GM19238 (cell line): Measurements from ENCODE around the gene TAF4B.
"Not testable (repeated sequence)": the region's sequence is repeated elsewhere in the genome, so short reads cannot be mapped to it uniquely, and the experiment has no call there.

Source experiments
- DNase-seq: peaks from one replicate; pipeline ENCODE4 v3.0.0; 2011; ENCODE audit warnings: low spot score; ENCODE audit not compliant: insufficient read length

The TAF4B gene

DNA sequence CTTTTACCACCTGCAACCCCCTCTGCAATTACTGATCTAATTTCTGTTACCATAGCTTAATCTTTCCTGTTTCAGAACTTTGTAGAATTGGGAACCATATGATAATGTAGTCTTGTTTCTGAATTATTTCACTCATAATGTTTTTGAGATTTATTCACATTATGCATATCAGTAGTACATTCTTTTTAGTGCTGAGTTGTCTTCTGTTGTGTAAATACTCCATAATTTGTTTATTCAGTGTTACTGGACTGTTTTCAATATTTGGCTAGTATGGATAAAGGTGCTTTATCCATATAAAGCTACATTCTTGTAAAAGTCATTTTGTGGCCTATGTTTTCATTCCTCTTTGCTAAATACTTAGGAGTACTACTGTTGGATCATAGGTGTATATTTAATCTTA lies 152.5 kb downstream of the TAF4B start:
- no peak for DNase-seq

DNA sequence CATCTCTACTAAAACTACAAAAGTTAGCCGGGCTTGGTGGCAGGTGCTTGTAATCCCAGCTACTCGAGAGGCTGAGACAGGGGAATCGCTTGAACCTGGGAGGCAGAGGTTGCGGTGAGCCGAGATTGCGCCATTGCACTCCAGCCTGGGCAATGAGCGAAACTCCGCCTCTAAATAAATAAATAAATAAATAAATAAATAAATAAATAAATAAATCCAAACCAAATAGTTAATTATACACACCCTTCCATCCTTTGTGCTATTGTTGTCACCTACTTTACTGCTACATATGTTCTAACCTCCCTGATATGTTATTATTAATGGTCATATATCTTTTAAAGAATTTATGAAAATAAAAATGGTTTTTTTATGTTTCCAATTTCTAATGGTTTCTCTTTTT lies 155.3 kb downstream of the TAF4B start:
- DNase-seq = not testable (repeated sequence)

DNA sequence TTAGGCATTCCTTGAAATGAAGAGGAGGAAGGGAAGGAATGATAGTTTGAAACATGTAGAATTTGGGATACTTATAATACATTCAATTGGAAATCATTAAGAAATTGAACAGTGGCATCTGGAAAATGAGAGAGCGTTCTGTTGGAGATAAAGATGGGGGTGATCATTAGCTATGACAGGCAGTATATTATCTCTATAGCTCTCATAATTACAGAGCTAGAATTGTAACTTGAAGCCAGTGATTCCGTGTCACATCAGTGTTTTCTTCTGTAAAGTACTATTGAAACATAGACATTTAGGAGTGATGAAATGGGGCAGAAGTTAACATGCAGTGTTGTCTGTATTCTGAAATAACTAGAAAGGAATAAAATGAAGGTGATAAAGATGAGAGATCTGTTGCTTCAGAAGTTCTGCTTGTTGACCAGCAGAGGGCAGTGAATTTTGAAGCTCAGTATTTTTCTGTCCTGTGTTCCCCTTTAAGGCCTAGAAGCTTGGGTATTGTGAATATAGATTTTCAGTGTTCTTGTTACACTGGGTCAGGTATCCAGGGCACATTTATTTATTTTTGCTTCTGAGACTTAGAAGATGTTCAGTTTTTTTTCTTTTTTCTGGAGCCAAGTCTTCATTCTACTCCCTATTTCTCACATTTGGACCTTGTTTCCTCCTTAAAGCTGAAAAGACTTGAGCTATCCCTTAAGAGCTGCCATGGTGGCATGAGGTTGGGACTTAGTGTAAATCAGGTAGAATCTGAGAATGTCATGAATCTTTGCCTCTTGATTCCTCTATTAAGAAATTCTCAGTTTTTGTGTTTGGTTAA lies 157.4 kb downstream of the TAF4B start:
- no peak for DNase-seq

DNA sequence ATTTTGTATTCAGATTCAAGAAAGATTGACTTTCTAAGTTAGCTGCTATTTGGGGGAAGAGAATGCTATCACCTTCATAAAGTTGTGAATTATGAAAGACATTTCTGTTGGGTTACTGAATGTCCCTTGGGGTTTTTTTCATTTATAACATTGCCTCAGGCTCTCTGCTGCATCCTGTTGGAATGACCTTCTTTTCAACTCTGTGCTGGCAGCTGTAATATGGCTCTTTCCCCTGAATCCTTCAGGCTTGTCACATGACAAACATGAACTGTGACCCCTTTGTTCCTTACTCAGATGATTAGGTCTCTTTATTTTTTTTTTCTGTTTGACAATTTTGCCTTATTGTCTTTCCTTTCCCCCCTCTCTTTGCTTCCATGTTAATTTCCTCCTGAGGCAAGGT lies 159.8 kb downstream of the TAF4B start:
- no peak for DNase-seq

DNA sequence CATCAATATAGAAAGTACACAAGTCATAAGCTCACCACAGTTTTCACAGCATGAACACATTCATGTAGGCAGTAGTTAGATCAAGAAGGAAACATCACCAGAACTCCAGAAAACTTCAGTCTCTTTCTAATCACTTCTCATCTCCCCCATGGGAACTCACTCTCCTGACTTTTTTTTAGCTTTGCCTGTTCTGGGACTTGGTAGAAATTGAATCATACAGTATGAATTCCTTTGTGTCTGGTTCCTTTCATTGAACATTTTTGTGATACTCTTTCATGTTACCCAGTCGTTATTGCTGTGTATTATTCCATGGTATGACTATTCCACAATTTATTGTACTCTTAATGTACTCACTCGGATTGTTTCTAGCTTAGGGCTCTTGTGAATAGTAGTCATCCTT lies 160.2 kb downstream of the TAF4B start:
- DNase-seq = no peak

DNA sequence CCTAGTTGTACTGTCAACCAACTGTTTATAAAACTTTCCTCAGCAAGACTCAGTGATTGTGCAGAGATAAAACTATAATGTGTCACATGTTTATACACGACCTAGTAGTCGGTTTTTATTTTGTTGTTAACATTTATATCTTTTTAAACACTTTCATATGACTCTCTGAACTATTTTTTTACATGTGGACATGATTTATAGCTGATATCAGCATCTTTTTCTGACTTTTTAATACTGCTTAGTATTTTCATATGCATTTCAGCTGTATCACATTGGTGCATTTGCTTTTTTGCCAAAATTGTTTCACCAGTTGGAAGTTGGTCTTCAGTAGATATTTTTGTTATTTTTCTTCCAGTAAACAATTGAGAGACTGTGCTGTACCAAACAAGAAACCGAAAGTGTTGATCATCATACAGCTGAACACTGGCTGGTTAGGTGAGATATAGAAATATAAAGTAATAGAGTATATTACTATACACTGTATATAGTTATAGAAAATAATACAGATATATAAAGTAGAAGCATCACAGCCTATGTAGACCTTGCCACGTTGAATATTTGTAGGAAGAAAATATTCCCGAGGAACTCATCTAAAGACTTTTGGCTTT lies 167.9 kb downstream of the TAF4B start:
- no peak for DNase-seq

DNA sequence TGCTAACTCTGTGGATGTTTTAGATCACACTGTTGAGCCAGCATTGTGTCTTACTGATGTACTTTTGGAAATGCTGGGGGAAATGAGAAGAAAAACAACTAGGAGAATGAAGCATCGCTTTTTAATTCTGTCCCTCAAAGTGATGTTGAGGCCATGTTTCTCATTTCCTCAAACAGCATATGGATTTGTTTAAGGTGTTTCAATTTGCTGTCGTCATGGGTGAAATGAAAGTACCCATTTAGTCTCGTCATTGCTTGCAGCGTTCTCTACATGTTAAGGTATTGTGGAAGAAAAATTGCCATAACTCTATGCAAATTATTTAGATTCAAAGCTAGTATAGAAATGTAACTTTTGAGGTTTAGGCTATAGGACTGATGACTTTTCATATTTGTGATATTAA lies 170.8 kb downstream of the TAF4B start:
- no peak for DNase-seq

DNA sequence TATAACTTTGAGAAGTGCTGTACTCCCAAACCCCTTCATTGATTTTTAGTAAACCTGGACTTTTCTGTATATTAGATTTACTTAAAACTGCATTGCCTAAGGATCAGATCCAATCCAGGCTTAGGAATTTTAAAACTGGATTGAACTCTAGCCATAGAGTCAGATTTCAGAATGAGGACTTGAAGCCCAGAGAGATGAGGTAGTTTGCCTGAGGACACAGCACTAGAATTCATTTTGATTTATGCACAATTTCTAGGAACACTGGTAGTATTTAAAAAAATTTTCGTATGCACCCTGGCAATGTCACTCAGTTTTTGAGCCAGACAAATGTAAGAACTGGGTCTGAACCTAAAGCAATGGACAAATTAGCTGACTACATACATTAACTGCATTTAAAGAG lies 177.2 kb downstream of the TAF4B start:
- DNase-seq = no peak

DNA sequence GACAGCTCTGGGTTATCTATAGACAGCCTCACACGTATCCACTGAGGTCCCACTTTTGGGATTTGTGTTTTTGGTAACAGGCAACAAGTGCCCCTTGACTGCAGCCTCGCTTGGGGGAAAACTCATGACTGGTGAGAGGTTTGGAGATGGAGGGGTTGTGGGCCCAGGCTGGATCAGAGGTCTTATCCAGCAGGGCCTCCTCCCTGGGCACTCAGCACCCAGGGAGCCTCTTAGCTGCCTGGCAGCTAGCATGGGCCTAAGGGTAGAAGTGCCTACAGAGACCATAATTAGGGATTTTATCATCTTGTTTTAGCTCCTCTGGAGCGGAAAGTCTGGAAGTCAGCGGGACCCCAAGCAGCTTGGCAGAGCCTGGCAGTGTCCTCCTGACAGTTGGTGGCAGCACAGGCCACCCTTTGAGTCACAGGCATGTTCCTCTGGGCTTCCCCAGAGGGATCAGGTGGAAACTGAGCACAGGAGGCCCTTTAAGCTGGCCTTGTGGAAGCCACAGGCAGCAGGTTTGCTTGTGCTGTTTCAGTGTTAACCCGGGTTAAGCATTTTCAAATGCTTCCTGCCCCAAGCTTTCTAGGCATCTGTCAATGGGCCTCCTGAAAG lies 179.1 kb downstream of the TAF4B start:
- DNase-seq = peak; percentile 35

DNA sequence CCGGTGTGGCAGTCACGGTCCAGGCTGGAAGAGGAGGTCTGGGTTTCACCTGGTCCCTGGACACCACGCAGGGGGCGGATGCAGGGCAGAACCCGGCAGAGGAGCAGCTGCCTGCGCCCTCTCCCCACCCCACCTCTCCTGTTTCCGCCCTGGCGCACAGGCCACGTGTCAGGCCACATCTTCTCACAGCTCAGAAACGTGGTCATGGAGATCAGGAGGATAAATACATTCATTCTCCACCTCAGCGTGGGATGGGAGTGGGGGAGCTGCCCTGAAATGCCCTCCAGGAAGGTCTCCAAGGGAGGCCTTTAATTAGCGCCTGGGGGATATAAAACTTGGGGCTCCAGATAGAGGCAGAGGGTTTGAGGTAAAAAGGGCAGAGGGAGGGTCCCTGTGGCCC lies 180.1 kb downstream of the TAF4B start:
- no peak for DNase-seq

DNA sequence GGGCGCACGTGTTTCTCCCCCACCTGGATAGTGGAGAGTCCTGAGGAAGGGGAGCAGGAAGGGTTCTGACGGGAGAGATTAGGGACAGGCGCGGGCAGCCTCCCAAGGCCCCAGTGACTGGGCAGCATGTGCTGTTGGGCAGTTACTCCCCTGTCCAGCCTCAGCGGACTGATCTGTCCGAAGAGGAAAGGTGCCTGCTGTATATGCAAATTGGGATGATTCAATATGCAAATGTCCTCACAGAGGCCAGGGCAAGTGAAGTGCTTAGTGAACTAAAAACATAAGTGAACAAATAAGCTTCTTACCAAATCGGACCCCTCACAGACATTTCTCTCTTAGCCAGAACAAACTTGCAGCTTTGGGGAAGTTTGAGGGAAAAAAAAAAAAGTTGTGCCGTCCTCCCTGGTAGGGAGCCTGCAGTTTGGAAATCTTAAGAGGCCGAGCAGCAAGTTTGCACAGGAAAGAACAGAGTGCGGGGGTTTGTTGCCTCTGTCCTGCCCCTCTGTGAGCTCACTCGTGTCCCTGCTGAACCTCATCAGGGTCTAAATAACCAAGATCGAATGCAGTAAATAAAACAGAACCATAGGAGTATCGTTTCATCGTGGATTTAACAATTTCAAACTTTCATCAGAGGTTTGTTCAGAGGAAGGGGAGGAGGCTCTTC lies 180.7 kb downstream of the TAF4B start:
- no peak for DNase-seq

DNA sequence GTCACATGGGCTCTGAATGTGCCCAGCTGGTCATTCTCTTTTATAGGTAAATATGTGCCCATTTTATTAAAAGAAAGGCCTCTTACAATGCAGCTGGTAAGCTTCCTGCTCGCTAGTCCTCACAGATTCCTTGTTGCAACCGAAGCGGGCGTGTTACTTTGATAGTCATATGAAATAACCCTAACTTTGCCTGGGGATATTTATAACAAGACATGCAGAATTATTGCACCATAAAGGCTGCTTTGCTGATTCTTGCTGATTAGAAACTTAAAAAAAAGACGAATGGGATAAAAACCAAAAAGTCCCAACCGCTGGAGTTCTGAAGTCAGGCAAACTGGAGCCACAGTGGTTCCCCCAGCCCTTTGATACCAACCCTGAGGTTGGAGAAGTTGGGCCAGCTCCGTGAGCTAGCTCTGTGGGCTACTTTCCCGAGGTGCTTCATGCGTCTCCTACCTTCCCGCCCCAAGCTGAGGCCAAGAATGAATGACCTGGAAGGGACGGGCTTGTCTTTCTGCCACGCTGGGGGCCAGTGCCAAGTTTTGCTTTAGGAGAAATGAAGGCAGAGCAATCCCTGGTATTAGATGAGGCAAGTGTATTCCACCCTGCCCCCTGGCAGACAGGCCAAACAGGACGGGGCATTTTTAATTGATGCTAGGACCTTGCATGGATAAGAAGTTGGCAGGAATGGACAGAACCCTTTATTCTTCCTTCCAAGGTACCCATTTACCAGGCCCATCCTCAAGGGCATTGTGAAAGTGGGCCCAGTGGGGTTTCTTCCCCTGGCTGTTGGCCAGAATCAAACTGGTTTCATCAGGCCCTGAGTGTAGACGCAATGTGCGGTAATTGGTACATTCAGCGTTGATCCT lies 181.7 kb downstream of the TAF4B start:
- DNase-seq = no peak

DNA sequence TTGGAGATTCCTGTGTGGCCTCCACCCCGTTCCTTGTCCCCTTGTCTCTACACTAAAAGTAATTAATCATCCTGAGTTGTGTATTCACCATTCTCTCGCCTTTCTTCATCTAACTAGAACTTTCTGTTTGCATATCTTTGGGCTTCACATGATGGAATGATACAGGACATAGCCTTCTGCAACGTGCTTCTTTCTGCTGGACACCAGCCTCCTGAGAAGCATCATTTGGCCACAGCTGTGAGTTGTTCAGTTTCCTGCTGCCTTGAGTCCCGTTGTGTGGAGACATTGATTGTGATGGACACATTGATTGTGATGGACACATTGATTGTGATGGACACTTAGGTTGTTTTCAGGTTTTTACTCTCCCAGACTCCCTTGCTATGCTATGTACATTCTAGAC lies 182.8 kb downstream of the TAF4B start:
- DNase-seq = no peak

DNA sequence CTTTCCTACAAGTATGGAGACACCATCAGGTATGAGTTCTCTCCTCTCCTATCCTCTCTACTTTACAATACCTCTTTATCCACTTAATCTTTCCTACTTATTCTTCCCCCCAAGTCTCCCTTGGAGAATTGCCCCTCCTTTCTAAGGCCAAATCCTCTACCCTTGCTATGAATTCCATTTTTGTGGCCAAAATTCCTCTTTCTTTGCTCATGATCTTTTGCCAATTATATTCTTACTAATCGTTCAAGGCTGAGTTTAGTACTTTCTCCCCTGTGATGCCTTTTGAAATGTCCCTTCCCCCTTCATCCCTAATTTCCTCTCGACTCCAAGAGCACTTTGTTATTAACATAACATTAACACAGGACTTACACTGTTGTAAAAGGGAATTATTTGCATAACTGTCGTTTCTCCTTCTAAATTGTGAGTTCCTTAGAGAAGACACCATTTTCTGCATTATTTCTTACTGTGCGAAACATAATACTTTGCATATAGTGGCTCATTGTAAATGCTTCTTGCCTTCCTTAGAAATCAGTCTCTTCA lies 188.7 kb downstream of the TAF4B start:
- DNase-seq = no peak

DNA sequence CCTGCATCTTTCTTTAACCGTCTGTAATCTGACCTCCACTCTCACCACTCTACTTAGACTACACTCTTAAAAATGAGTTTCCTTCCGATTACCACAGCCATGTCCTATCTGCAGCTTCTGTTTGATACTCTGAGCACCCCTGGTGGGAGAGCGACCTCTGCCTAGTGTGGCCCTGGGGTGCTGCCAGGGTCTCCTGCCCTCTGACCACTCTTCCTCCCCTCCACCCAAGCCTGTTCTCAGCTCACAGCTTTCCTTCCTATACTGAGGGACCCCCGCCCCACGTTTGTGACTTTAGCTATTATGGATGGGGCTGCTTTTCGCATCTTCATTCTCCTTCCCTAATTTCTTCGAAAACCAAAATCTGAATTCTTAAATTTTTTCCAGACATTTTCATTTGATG lies 189.4 kb downstream of the TAF4B start:
- no peak for DNase-seq

DNA sequence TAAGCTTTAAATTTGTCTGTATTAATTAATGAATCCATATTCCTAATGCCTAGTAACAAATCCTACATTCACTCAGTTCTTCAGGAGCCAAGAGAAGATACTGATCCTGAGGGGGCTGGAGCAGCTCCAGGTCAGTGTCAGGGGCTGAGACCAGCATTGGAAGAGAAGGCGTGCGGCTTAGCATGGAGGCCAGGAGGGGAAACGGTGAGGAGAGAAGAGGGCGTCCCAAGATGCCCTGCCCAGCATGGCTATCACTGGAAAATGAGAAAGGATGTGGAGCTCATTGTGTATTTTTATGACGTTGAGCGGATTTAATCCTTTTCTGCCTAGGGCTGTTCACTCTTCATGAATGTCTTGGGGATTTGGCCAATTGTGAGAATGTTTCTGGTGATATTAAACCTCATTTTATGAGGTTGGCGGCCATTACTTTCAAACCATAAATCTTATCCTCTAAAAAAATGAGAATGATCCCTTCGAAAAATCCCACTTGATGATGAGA lies 190.5 kb downstream of the TAF4B start:
- no peak for DNase-seq

DNA sequence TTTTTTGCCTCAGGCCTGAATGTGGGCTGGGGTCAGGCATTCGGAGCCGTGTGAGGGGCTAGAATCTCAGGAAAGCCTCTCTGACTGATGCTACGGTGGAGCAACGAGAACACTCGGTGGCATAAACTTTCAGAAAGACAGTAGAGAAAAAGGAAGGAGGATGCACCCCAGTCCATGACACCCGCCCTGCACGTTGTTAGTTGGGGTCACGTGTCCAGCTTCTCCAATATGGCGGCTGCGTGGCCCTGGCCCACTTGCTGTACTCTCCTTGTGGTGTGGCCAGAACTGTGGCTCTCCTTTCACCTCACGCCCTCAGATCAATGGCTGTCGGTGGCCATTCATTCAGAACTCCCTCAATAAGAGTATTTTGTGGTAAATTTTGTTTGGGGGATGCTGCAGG lies 190.9 kb downstream of the TAF4B start:
- DNase-seq = no peak

DNA sequence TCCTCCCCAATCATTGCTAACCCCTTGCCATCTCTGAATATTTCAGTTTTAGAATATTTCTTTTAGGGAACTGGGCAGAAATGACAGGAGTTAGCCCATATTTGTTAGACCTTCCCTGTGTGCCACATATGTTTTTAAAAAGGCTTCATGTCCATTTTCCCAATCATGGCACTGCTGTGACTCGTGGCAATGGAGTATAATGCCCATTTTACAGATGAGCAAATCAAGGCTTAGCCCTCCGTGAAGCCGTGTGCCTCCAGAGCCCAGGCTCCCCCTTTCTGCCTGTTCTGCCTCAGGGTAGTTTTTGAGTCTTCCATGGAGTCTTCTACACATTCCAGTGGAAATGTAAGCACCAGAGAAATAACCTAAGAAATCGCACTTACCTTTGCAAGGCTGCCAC lies 192.0 kb downstream of the TAF4B start:
- no peak for DNase-seq

DNA sequence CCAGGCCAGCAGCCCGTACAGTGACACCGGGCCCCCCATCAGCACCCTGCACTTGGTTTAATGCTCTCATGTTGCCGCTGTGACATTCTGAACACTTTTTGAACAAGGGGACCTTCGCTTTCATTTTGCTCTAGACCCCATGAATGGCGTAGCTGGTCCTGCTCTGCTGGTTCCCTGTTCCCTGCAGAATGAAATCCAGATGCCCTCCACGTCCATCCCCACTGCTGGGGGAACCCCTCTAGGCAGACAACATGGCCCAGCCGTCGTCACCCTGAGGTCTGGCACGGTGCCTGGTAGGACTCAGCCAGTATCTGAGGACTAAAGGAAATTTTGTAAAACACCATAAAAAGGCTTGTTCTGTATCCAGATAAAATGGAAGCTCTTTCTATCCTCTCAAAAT lies 193.5 kb downstream of the TAF4B start:
- no peak for DNase-seq

DNA sequence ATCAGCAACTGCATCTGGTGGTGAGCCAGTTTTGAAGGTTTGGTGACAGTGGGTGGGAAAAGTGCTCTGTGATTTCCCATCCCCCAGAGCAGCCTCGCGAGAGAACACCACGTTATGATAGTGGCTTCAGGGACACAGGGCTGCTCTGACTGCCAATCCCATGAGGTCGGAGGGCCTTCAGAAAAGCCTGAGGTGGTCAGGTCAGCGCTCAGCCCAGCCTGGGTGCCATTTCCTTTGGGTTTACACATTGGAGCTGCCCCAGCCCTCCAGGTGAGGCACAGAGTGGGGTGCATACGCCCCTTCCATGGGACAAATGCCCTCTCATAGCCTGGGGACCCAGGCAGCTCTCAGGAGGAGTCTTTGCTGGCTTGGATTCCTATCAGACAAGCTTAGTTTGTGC lies 195.3 kb downstream of the TAF4B start:
- DNase-seq = no peak

DNA sequence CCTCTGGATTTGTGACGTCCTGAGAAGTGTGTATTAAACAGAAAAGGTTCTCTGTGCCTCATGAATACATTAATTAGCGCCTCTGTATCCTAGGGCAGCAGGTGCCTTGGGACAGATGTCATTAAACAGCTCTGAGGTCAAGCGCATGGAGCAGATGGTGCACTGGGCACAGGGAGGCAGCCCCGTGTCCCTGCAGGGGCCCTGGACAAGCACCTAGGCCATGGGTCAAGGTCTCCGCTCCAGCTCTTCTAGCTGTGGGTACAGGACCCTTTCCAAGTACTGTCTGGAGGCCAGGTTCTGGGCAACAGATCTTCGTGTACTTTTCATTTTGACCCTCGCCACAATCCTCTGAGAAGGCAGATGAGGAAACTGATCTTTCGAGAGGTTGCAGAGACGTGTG lies 195.7 kb downstream of the TAF4B start:
- no peak for DNase-seq
